ENCODE data around the gene CTDSPL.

CTDSPL gene

GRCh38 chr3:37937156-37937555 lies 75.5 kb downstream of the CTDSPL start (continued):
- no peak for TF ChIP-seq CREB5 (CRISPR knock-in tag; IDR thresholded peaks at IDR 0.05; ENCODE audit: low read depth)
- TF ChIP-seq BACH2 (CRISPR knock-in tag; IDR thresholded peaks at IDR 0.05; ENCODE audit: borderline replicate concordance), result no peak
- TF ChIP-seq GLIS3 (CRISPR knock-in tag; IDR thresholded peaks at IDR 0.05), result no peak
- TF ChIP-seq ZFP3 (CRISPR knock-in tag; IDR thresholded peaks at IDR 0.05), result no peak
- no peak for TF ChIP-seq ARNTL (CRISPR knock-in tag; IDR thresholded peaks at IDR 0.05; ENCODE audit: borderline replicate concordance, low read depth)

- no peak for TF ChIP-seq CREB5 (CRISPR knock-in tag; IDR thresholded peaks at IDR 0.05; ENCODE audit: low read depth)
- no peak for TF ChIP-seq BACH2 (CRISPR knock-in tag; IDR thresholded peaks at IDR 0.05; ENCODE audit: borderline replicate concordance)
- TF ChIP-seq ZNF70 (CRISPR knock-in tag; IDR thresholded peaks at IDR 0.05), result no peak
- no peak for TF ChIP-seq OSR1 (CRISPR knock-in tag; IDR thresholded peaks at IDR 0.05)
Observed at GRCh38 chr3:37938011-37938410, 76.3 kb downstream of the CTDSPL start.

GRCh38 chr3:37940242-37940908 lies 78.7 kb downstream of the CTDSPL start:
- no peak for ATAC-seq
- TF ChIP-seq GLIS3 (CRISPR knock-in tag; IDR thresholded peaks at IDR 0.05), result no peak
- no peak for TF ChIP-seq TSHZ2 (CRISPR knock-in tag; IDR thresholded peaks at IDR 0.05)
- TF ChIP-seq RARB (CRISPR knock-in tag; IDR thresholded peaks at IDR 0.05), result no peak
- TF ChIP-seq ZNF565 (CRISPR knock-in tag; conservative IDR thresholded peaks at IDR 0.05; ENCODE audit: low read depth), result no peak
- TF ChIP-seq ESRRG (CRISPR knock-in tag; IDR thresholded peaks at IDR 0.05), result no peak
- no peak for TF ChIP-seq TOX (CRISPR knock-in tag; IDR thresholded peaks at IDR 0.05; ENCODE audit: borderline replicate concordance)
- TF ChIP-seq ZC3H10 (CRISPR knock-in tag; IDR thresholded peaks at IDR 0.05), result no peak
- no peak for TF ChIP-seq ZNF70 (CRISPR knock-in tag; IDR thresholded peaks at IDR 0.05)

More at GRCh38 chr3:37938011-37938410, 76.3 kb downstream of the CTDSPL start:
- no peak for ATAC-seq

GRCh38 chr3:37941608-37942508 lies 80.2 kb downstream of the CTDSPL start:
- no peak for TF ChIP-seq PPARA (CRISPR knock-in tag; IDR thresholded peaks at IDR 0.05; ENCODE audit: borderline replicate concordance)
- no peak for TF ChIP-seq POU6F1 (CRISPR knock-in tag; IDR thresholded peaks at IDR 0.05; ENCODE audit: borderline replicate concordance, low read depth)
- no peak for TF ChIP-seq ZC3H10 (CRISPR knock-in tag; IDR thresholded peaks at IDR 0.05)
- no peak for TF ChIP-seq BACH2 (CRISPR knock-in tag; IDR thresholded peaks at IDR 0.05; ENCODE audit: borderline replicate concordance)
- TF ChIP-seq CREB5 (CRISPR knock-in tag; IDR thresholded peaks at IDR 0.05; ENCODE audit: low read depth), result no peak
- TF ChIP-seq OSR1 (CRISPR knock-in tag; IDR thresholded peaks at IDR 0.05), result no peak
- no peak for TF ChIP-seq PATZ1 (CRISPR knock-in tag; IDR thresholded peaks at IDR 0.05; ENCODE audit: borderline replicate concordance)
- TF ChIP-seq ZNF565 (CRISPR knock-in tag; conservative IDR thresholded peaks at IDR 0.05; ENCODE audit: low read depth), result no peak
- no peak for TF ChIP-seq TSHZ2 (CRISPR knock-in tag; IDR thresholded peaks at IDR 0.05)
- TF ChIP-seq ZFP30 (CRISPR knock-in tag; IDR thresholded peaks at IDR 0.05), result no peak
- no peak for TF ChIP-seq CSDC2 (CRISPR knock-in tag; IDR thresholded peaks at IDR 0.05)
- no peak for TF ChIP-seq TCF4 (CRISPR knock-in tag; IDR thresholded peaks at IDR 0.05; ENCODE audit: borderline replicate concordance)
- no peak for TF ChIP-seq ISL1 (CRISPR knock-in tag; IDR thresholded peaks at IDR 0.05)
- ATAC-seq, result no peak

All from SK-N-SH treated with all-trans-retinoic acid at 6 μM for 48 hours (cell line).